Esophagus muscularis mucosa (tissue), 4 donors: Measurements from ENCODE around the gene DUSP14. TPM values are rescaled to one million over a fixed set of nuclear protein-coding genes. Genes with fewer than 3 reads are reported as not detected.

Experiments used
- DNase-seq: peaks from one replicate; pipeline ENCODE4 v3.0.0-alpha.2; 2017; ENCODE audit errors: extremely low spot score
- H3K27ac ChIP-seq, 4 donors: fragments of 200-600 bp; sonication (generic); replicated peaks in 1 of 4; 1 replicate in 3 of 4; 2 replicates in 1 of 4; pipeline ENCODE4 v1.5.1; 2016 to 2019; ENCODE audit warnings: mild to moderate bottlenecking in 1 of 4
- H3K27me3 ChIP-seq, 4 donors: fragments of 200-600 bp; sonication (generic); one replicate each; pipeline versions ENCODE4 v1.5.1 to v1.6.0; 2016 to 2019
- H3K36me3 ChIP-seq, 4 donors: fragments of 200-600 bp; sonication (generic); one replicate each; pipeline ENCODE4 v1.5.1; 2016 to 2019
- H3K4me1 ChIP-seq, 4 donors: fragments of 200-600 bp; sonication (generic); one replicate each; pipeline ENCODE4 v1.5.1; 2016 to 2019
- H3K4me3 ChIP-seq, 4 donors: fragments of 200-600 bp; sonication (generic); 1 replicate in 2 of 4; 2 replicates in 2 of 4; pipeline ENCODE4 v1.5.1; 2016 to 2019; ENCODE audit warnings: mild to moderate bottlenecking in 4 of 4, moderate library complexity in 1 of 4
- H3K9me3 ChIP-seq, 4 donors: fragments of 200-600 bp; sonication (generic); 1 replicate in 3 of 4; 2 replicates in 1 of 4; pipeline ENCODE4 v1.5.1; 2016 to 2019
- CTCF ChIP-seq, 3 experiments: fragments of 200-600 bp in 2 of 3; fragments of 450-650 bp in 1 of 3; sonication (generic) in 2 of 3; IDR thresholded peaks; one replicate each; pipeline ENCODE4 v1.5.1; 2017 to 2019; ENCODE audit warnings: antibody characterized with exemption in 3 of 3, mild to moderate bottlenecking in 2 of 3, moderate library complexity in 1 of 3
- EP300 ChIP-seq: sonication (generic); formaldehyde crosslinking; IDR thresholded peaks from one replicate; pipeline ENCODE4 v1.6.1; 2017; ENCODE audit warnings: antibody characterized with exemption
- POLR2A ChIP-seq: fragments of 450-650 bp; IDR thresholded peaks from one replicate; pipeline ENCODE4 v1.6.1; 2017; ENCODE audit warnings: antibody characterized with exemption, moderate library complexity, mild to moderate bottlenecking, low read depth
- POLR2AphosphoS5 ChIP-seq, 2 donors: sonication (generic); formaldehyde crosslinking; IDR thresholded peaks; one replicate each; pipeline ENCODE4 v1.6.1; 2017; ENCODE audit warnings: antibody characterized with exemption in 2 of 2
- WGBS: methylation state at CpG from one replicate; pipeline ENCODE4 v1.1.5; 2018; 5-methylcytosine and 5-hydroxymethylcytosine counted together
- intact Hi-C: fragments of 100-400 bp; cut with DNase I; formaldehyde crosslinking; loops from one replicate; pipeline ENCODE4 v1.15.1; 2023
- total RNA-seq, 4 donors: library from RNA; depleted of rRNA; stranded (reverse); fragments of >200 nt; gene quantifications; one replicate each; pipeline versions ENCODE4 v1.1.0 to v1.2.1, GENCODE V29; 2016

Gene DUSP14
- total RNA-seq, 4 donors from 2014 or later: 23.7 to 46.4 (median 35.9) TPM

GRCh38 chr17:37546302-37546701, 56.6 kb downstream of the DUSP14 start:
- Histone ChIP-seq H3K4me1 (peaks cover 28 to 39% (median 35%) of the 10 kb centered on the region in 4 donors), H3K27ac (no peak overlapping the region), H3K4me3 (no peak overlapping the region), H3K27me3 (no peaks in the 10 kb centered on the region), H3K36me3 (peaks cover 9 to 24% (median 16%) of the 10 kb centered on the region in 4 donors), H3K9me3 (no peaks in the 10 kb centered on the region)
- TF ChIP-seq POLR2AphosphoS5 (IDR thresholded peaks at IDR 0.05): no peak
- no peak for TF ChIP-seq EP300
- TF ChIP-seq CTCF (IDR thresholded peaks at IDR 0.05): no peak
- TF ChIP-seq POLR2A: no peak
- 46% methylated on average over 3 of the region's 3 CpGs for WGBS
- intact Hi-C loops: no loop called here
- no peak for DNase-seq

GRCh38 chr17:37547986-37548385, 58.3 kb downstream of the DUSP14 start:
- TF ChIP-seq CTCF (IDR thresholded peaks at IDR 0.05): no peak
- no peak for TF ChIP-seq EP300
- WGBS: 35% methylated on average over 1 of the region's 1 CpG
- no peak overlapping the region for H3K27ac ChIP-seq
- H3K4me3 ChIP-seq: no peak overlapping the region
- intact Hi-C loops: no loop called here
- H3K36me3 ChIP-seq: peaks cover 4 to 13% (median 7%) of the 10 kb centered on the region in 4 donors
- H3K27me3 ChIP-seq: no peaks in the 10 kb centered on the region
- peaks cover 28 to 47% (median 35%) of the 10 kb centered on the region in 4 donors for H3K4me1 ChIP-seq
- DNase-seq: no peak
- no peaks in the 10 kb centered on the region for H3K9me3 ChIP-seq

- Histone ChIP-seq H3K27ac (no peak overlapping the region), H3K4me3 (no peak overlapping the region), H3K27me3 (no peaks in the 10 kb centered on the region), H3K36me3 (peaks cover 8 to 39% (median 13%) of the 10 kb centered on the region in 4 donors), H3K4me1 (peaks cover 23 to 34% (median 24%) of the 10 kb centered on the region in 4 donors), H3K9me3 (no peaks in the 10 kb centered on the region)
- TF ChIP-seq EP300: no peak
- TF ChIP-seq POLR2AphosphoS5 (IDR thresholded peaks at IDR 0.05): no peak
- TF ChIP-seq POLR2A: no peak
- intact Hi-C loops: no loop called here
- no peak for DNase-seq
- WGBS: 83% methylated on average over 3 of the region's 3 CpGs
Measured at GRCh38 chr17:37551788-37552187, 62.1 kb downstream of the DUSP14 start.

GRCh38 chr17:37553401-37553966, 63.8 kb downstream of the DUSP14 start:
- peaks cover 8 to 51% (median 27%) of the 10 kb centered on the region in 4 donors for H3K36me3 ChIP-seq
- H3K27me3 ChIP-seq: no peaks in the 10 kb centered on the region
- TF ChIP-seq CTCF (IDR thresholded peaks at IDR 0.05) (no peak), POLR2A (no peak), POLR2AphosphoS5 (IDR thresholded peaks at IDR 0.05) (no peak), EP300 (no peak)
- 86% methylated on average over 6 of the region's 6 CpGs for WGBS
- intact Hi-C loops: no loop called here
- H3K27ac ChIP-seq: no peak overlapping the region
- no peak for DNase-seq
- H3K9me3 ChIP-seq: no peaks in the 10 kb centered on the region
- no peak overlapping the region for H3K4me3 ChIP-seq
- H3K4me1 ChIP-seq: peaks cover 8 to 17% (median 9%) of the 10 kb centered on the region in 4 donors

GRCh38 chr17:37555386-37555785, 65.7 kb downstream of the DUSP14 start:
- no peak overlapping the region for H3K27ac ChIP-seq
- peaks cover 4 to 15% (median 8%) of the 10 kb centered on the region in 4 donors for H3K4me1 ChIP-seq
- H3K4me3 ChIP-seq: no peak overlapping the region
- H3K36me3 ChIP-seq: peaks cover 22 to 66% (median 46%) of the 10 kb centered on the region in 4 donors
- WGBS: 100% methylated on average over 2 of the region's 3 CpGs
- H3K9me3 ChIP-seq: no peaks in the 10 kb centered on the region
- no peak for TF ChIP-seq EP300
- no peak for TF ChIP-seq POLR2AphosphoS5 (IDR thresholded peaks at IDR 0.05)
- TF ChIP-seq CTCF (IDR thresholded peaks at IDR 0.05): no peak
- TF ChIP-seq POLR2A: no peak
- H3K27me3 ChIP-seq: no peaks in the 10 kb centered on the region
- intact Hi-C loops: no loop called here
- DNase-seq: no peak
